H1 (cell line): ENCODE results near the gene PSD2.

Experiments used
- BCL11A ChIP-seq, 2 experiments: IDR thresholded peaks; one replicate each; pipeline ENCODE4 v1.6.1; 2011; ENCODE audit warnings: low read depth in 2 of 2, low read length in 2 of 2, mild to moderate bottlenecking in 2 of 2
- EZH2 ChIP-seq: fragments of 200-600 bp; sonication (generic); IDR thresholded peaks from 2 replicates; pipeline ENCODE4 v1.7.1; 2012; ENCODE audit warnings: low read depth, mild to moderate bottlenecking, moderate library complexity, low read length, inconsistent platforms; ENCODE audit not compliant: severe bottlenecking
- MAFK ChIP-seq: IDR thresholded peaks from 2 replicates; pipeline ENCODE4 v1.6.1; 2012; ENCODE audit warnings: low read depth, mild to moderate bottlenecking, improper control_type of control experiment, low read length
- MAX ChIP-seq: IDR thresholded peaks from 2 replicates; pipeline ENCODE4 v1.6.1; 2012; ENCODE audit warnings: inconsistent platforms

- TF ChIP-seq MAFK (no peak), MAX (no peak), EZH2 (no peak), BCL11A (IDR thresholded peaks at IDR 0.05; ENCODE audit: low read depth in 2 of 2, low read length in 2 of 2) (no peak)
Measured at GRCh38 chr5:139872052-139872766, 76.6 kb downstream of the PSD2 start.
